ENCODE data around the gene KAZN. TPM values are rescaled to one million over a fixed set of nuclear protein-coding genes. Genes with fewer than 3 reads are reported as not detected.

KAZN gene
- polyA plus RNA-seq, 1 donor from 2014 or later: 20.6 TPM

DNA sequence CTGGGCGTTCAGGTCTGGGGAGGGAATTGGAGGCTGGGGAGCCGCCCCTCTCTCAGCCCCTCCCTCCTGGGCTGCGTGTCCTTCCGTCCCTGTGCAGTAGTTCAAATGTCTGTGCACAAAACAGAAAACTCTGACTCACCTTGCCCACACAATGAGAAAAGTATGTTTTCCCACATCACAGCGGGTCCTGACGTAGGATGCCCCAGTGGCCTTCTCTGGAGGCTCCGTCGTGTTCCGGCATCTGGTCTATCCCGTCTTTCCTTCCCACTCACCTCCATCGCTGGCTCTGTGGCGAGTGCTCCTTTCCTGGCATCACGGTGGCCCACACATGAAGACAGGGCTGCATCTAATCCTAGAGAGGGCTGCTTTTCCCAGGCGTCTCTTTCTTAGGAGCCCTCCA is 224.0 kb downstream of the KAZN start:
- no peak overlapping the region for H2AFZ ChIP-seq (ENCODE audit: low read depth, low read length)
- H3K79me2 ChIP-seq (replicated peaks; ENCODE audit: insufficient read depth, low read length): no peaks in the 10 kb centered on the region
- H3K9me2 ChIP-seq (ENCODE audit: insufficient read depth, low read length): no peaks in the 10 kb centered on the region
- H3F3A ChIP-seq (ENCODE audit: insufficient read depth, low read length, poor library complexity, severe bottlenecking): no peaks in the 10 kb centered on the region
- TF ChIP-seq EP300 (conservative IDR thresholded peaks at IDR 0.05; ENCODE audit: poor library complexity, severe bottlenecking): no peak
- TF ChIP-seq, protein P1, sequence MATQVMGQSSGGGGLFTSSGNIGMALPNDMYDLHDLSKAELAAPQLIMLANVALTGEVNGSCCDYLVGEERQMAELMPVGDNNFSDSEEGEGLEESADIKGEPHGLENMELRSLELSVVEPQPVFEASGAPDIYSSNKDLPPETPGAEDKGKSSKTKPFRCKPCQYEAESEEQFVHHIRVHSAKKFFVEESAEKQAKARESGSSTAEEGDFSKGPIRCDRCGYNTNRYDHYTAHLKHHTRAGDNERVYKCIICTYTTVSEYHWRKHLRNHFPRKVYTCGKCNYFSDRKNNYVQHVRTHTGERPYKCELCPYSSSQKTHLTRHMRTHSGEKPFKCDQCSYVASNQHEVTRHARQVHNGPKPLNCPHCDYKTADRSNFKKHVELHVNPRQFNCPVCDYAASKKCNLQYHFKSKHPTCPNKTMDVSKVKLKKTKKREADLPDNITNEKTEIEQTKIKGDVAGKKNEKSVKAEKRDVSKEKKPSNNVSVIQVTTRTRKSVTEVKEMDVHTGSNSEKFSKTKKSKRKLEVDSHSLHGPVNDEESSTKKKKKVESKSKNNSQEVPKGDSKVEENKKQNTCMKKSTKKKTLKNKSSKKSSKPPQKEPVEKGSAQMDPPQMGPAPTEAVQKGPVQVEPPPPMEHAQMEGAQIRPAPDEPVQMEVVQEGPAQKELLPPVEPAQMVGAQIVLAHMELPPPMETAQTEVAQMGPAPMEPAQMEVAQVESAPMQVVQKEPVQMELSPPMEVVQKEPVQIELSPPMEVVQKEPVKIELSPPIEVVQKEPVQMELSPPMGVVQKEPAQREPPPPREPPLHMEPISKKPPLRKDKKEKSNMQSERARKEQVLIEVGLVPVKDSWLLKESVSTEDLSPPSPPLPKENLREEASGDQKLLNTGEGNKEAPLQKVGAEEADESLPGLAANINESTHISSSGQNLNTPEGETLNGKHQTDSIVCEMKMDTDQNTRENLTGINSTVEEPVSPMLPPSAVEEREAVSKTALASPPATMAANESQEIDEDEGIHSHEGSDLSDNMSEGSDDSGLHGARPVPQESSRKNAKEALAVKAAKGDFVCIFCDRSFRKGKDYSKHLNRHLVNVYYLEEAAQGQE (IDR thresholded peaks at IDR 0.05; ENCODE audit: borderline replicate concordance): no peak
- no peak for TF ChIP-seq POLR2AphosphoS5 (IDR thresholded peaks at IDR 0.05)
- TF ChIP-seq TAF1 (IDR thresholded peaks at IDR 0.05; ENCODE audit: low read depth): no peak
- no peaks in the 10 kb centered on the region for H3K9me3 ChIP-seq (ENCODE audit: low read length)
- no peak overlapping the region for H3K27ac ChIP-seq (ENCODE audit: low read length)
- no peaks in the 10 kb centered on the region for H3K27me3 ChIP-seq (ENCODE audit: insufficient read depth, low read depth, low read length)
- no peak overlapping the region for H3K4me2 ChIP-seq (ENCODE audit: low read length)
- H3K9ac ChIP-seq (ENCODE audit: low read length): no peak overlapping the region
- H3K36me3 ChIP-seq (ENCODE audit: insufficient read depth, low read length): no peaks in the 10 kb centered on the region
- no peaks in the 10 kb centered on the region for H4K20me1 ChIP-seq (ENCODE audit: insufficient read depth)
- no peak overlapping the region for H3K4me3 ChIP-seq (ENCODE audit: low read length)

DNA sequence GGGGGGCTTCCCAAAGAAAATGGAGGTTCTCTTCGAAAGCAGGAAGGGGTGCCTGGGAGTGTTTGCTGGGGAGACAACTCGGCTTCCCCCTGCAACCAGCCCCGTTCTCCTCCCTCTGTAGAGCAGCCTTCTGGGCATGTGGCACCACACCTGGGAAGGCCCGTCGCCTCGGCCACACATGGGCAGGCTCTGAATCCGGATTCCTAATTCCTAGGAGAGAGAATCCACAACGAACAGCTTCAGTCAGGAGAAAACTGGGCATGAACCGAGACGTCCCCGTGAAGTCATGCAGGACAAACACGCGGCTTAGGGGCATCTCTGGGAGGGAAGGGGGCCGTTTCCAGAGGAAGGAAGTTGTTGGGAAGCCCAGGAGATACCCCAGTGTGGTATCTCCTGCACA is 224.5 kb downstream of the KAZN start:
- Histone ChIP-seq H3K27ac (ENCODE audit: low read length) (no peak overlapping the region), H3K9ac (ENCODE audit: low read length) (no peak overlapping the region), H3K4me2 (ENCODE audit: low read length) (no peak overlapping the region)

DNA sequence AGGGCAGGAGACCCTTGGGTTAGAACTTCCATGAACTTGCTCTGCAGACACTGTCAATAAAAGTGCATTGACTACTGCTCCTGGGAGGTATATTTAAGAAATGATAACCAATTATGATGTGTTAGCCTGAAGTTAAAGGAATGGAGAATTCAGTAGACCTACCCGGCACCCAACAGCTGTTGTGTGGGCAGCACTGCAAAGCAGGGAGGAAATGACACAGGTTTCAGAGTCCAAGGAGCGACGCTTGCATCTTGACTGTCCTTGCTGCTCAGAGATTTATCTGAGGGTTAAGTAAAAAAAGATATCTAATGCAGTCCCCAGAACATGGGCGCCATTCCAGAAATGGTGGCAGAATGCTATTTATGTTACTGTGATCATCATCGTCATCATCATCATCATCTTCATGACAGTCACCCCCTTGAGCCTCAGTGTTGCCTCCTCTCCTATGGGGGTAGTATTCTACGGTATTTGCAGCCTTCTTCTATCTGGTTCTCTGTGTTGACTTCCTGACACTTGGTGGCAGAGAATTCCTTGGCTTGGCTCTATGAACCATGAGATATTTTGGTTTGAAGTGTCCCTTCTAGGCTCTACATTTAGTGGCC is 225.9 kb downstream of the KAZN start:
- Histone ChIP-seq H3K79me2 (replicated peaks; ENCODE audit: insufficient read depth, low read length) (peaks cover 5% of the 10 kb centered on the region), H3K4me2 (ENCODE audit: low read length) (no peak overlapping the region), H2AFZ (ENCODE audit: low read depth, low read length) (no peak overlapping the region), H3K9me3 (ENCODE audit: low read length) (no peaks in the 10 kb centered on the region), H3K36me3 (ENCODE audit: insufficient read depth, low read length) (no peaks in the 10 kb centered on the region), H3K27me3 (ENCODE audit: insufficient read depth, low read depth, low read length) (no peaks in the 10 kb centered on the region), H3K9me2 (ENCODE audit: insufficient read depth, low read length) (no peaks in the 10 kb centered on the region), H3K9ac (ENCODE audit: low read length) (no peak overlapping the region), H3K4me3 (ENCODE audit: low read length) (no peak overlapping the region), H3K27ac (ENCODE audit: low read length) (no peak overlapping the region), H3F3A (ENCODE audit: insufficient read depth, low read length, poor library complexity, severe bottlenecking) (no peaks in the 10 kb centered on the region), H4K20me1 (ENCODE audit: insufficient read depth) (no peaks in the 10 kb centered on the region)
- TF ChIP-seq EZH2 (IDR thresholded peaks at IDR 0.05; ENCODE audit: borderline replicate concordance, insufficient read depth, low read length, poor library complexity, severe bottlenecking): no peak
- no peak for TF ChIP-seq RAD21 (conservative IDR thresholded peaks at IDR 0.05)
- no peak for TF ChIP-seq EP300 (conservative IDR thresholded peaks at IDR 0.05; ENCODE audit: poor library complexity, severe bottlenecking)
- TF ChIP-seq, protein P1 (IDR thresholded peaks at IDR 0.05; ENCODE audit: borderline replicate concordance): no peak
- TF ChIP-seq TAF1 (IDR thresholded peaks at IDR 0.05; ENCODE audit: low read depth): no peak
- TF ChIP-seq POLR2AphosphoS5 (IDR thresholded peaks at IDR 0.05): no peak

More for the DNA sequence above, 224.5 kb downstream of the KAZN start:
- H3K79me2 ChIP-seq (replicated peaks; ENCODE audit: insufficient read depth, low read length): peaks cover 4% of the 10 kb centered on the region
- no peaks in the 10 kb centered on the region for H3K36me3 ChIP-seq (ENCODE audit: insufficient read depth, low read length)
- no peaks in the 10 kb centered on the region for H4K20me1 ChIP-seq (ENCODE audit: insufficient read depth)
- no peak for TF ChIP-seq EZH2 (IDR thresholded peaks at IDR 0.05; ENCODE audit: borderline replicate concordance, insufficient read depth, low read length, poor library complexity, severe bottlenecking)
- no peak overlapping the region for H2AFZ ChIP-seq (ENCODE audit: low read depth, low read length)
- no peaks in the 10 kb centered on the region for H3K27me3 ChIP-seq (ENCODE audit: insufficient read depth, low read depth, low read length)
- H3K4me3 ChIP-seq (ENCODE audit: low read length): no peak overlapping the region
- H3F3A ChIP-seq (ENCODE audit: insufficient read depth, low read length, poor library complexity, severe bottlenecking): no peaks in the 10 kb centered on the region
- no peaks in the 10 kb centered on the region for H3K9me3 ChIP-seq (ENCODE audit: low read length)
- no peaks in the 10 kb centered on the region for H3K9me2 ChIP-seq (ENCODE audit: insufficient read depth, low read length)
